Large intestine (tissue), 12 donors: Measurements from ENCODE around the gene RAB43. TPM values are rescaled to one million over a fixed set of nuclear protein-coding genes. Genes with fewer than 3 reads are reported as not detected.
"Not testable (repeated sequence)": the region's sequence is repeated elsewhere in the genome, so short reads cannot be mapped to it uniquely, and the experiment has no call there.

Experiments used
- DNase-seq, 2 donors: peaks; one replicate each; pipeline versions ENCODE4 v3.0.0 to v3.0.0-alpha.2; 2013
- H3K27ac ChIP-seq: one replicate; pipeline ENCODE4 v1.5.1; 2013; ENCODE audit warnings: low read length
- H3K27me3 ChIP-seq: 2 replicates; pipeline ENCODE4 v1.6.1; 2013; ENCODE audit warnings: low read length; ENCODE audit not compliant: control insufficient read depth, insufficient read depth
- H3K36me3 ChIP-seq: 2 replicates; pipeline ENCODE4 v1.6.1; 2013; ENCODE audit warnings: low read length; ENCODE audit not compliant: control insufficient read depth, insufficient read depth
- H3K4me1 ChIP-seq: one replicate; pipeline ENCODE4 v1.6.1; 2013; ENCODE audit warnings: low read length; ENCODE audit not compliant: control insufficient read depth, insufficient read depth
- H3K4me3 ChIP-seq: one replicate; pipeline ENCODE4 v1.5.1; 2013; ENCODE audit warnings: low read length
- H3K9me3 ChIP-seq: one replicate; pipeline ENCODE4 v1.6.1; 2013; ENCODE audit warnings: mild to moderate bottlenecking, low read depth, low read length, moderate library complexity; ENCODE audit not compliant: control insufficient read depth
- WGBS: methylation state at CpG from one replicate; pipeline ENCODE4 v1.1.5; 2013; ENCODE audit warnings: low lambda C conversion rate; ENCODE audit not compliant: insufficient coverage; 5-methylcytosine and 5-hydroxymethylcytosine counted together
- long read RNA-seq, 11 donors: transcript quantifications; one replicate each; lab custom pipeline, GENCODE V29; 2026
- polyA plus RNA-seq: library from polyadenylated mRNA; unstranded; fragments of 120-200 nt; gene quantifications from one replicate; pipeline ENCODE4 v1.2.1, GENCODE V29; 2013

Gene RAB43
- polyA plus RNA-seq: 7.7 TPM
- long read RNA-seq, donor 1, full-length matches to known transcripts: 2 of 2 reads
- long read RNA-seq, donor 1, partial matches to known transcripts: 0 of 2 reads
- long read RNA-seq, donor 1, other reads (novel, unspliced or antisense): 0 of 2 reads
- long read RNA-seq, donor 2, full-length matches to known transcripts: 7 of 7 reads
- long read RNA-seq, donor 2, partial matches to known transcripts: 0 of 7 reads
- long read RNA-seq, donor 2, other reads (novel, unspliced or antisense): 0 of 7 reads
- long read RNA-seq, donor 3: 0 reads
- long read RNA-seq, donor 4, full-length matches to known transcripts: 1 of 1 reads
- long read RNA-seq, donor 4, partial matches to known transcripts: 0 of 1 reads
- long read RNA-seq, donor 4, other reads (novel, unspliced or antisense): 0 of 1 reads
- long read RNA-seq, donor 5, full-length matches to known transcripts: 5 of 5 reads
- long read RNA-seq, donor 5, partial matches to known transcripts: 0 of 5 reads
- long read RNA-seq, donor 5, other reads (novel, unspliced or antisense): 0 of 5 reads
- long read RNA-seq, donor 6, full-length matches to known transcripts: 6 of 6 reads
- long read RNA-seq, donor 6, partial matches to known transcripts: 0 of 6 reads
- long read RNA-seq, donor 6, other reads (novel, unspliced or antisense): 0 of 6 reads
- long read RNA-seq, donor 7, full-length matches to known transcripts: 4 of 4 reads
- long read RNA-seq, donor 7, partial matches to known transcripts: 0 of 4 reads
- long read RNA-seq, donor 7, other reads (novel, unspliced or antisense): 0 of 4 reads
- long read RNA-seq, donor 8, full-length matches to known transcripts: 6 of 6 reads
- long read RNA-seq, donor 8, partial matches to known transcripts: 0 of 6 reads
- long read RNA-seq, donor 8, other reads (novel, unspliced or antisense): 0 of 6 reads
- long read RNA-seq, donor 9, full-length matches to known transcripts: 4 of 4 reads
- long read RNA-seq, donor 9, partial matches to known transcripts: 0 of 4 reads
- long read RNA-seq, donor 9, other reads (novel, unspliced or antisense): 0 of 4 reads
- long read RNA-seq, donor 10, full-length matches to known transcripts: 8 of 8 reads
- long read RNA-seq, donor 10, partial matches to known transcripts: 0 of 8 reads
- long read RNA-seq, donor 10, other reads (novel, unspliced or antisense): 0 of 8 reads
- long read RNA-seq, donor 11, full-length matches to known transcripts: 3 of 3 reads
- long read RNA-seq, donor 11, partial matches to known transcripts: 0 of 3 reads
- long read RNA-seq, donor 11, other reads (novel, unspliced or antisense): 0 of 3 reads

- DNase-seq: peak; percentile 89 to 90
- Histone ChIP-seq H3K4me3 (peak within 1 kb of the TSS; percentile 77), H3K36me3 (peaks cover 5% of the 10 kb centered on the region), H3K9me3 (no peaks in the 10 kb centered on the region), H3K27me3 (no peaks in the 10 kb centered on the region), H3K27ac (peak within 1 kb of the TSS; percentile 82), H3K4me1 (peaks cover 41% of the 10 kb centered on the region)
- 0% methylated on average over 1 of the region's 60 CpGs for WGBS
These were observed at the start of gene RAB43 for GRCh38 chr3:129121792-129122411. TSS of gene RAB43 (minus strand) at chr3:129121804. CDS start at chr3:129121489, 315 bp downstream.

- 100% methylated on average over 1 of the region's 15 CpGs for WGBS
- DNase-seq: no peak
- H3K36me3 ChIP-seq: peaks cover 49% of the 10 kb centered on the region
- H3K9me3 ChIP-seq: no peaks in the 10 kb centered on the region
- no peak overlapping the region for H3K4me3 ChIP-seq
- H3K27ac ChIP-seq: no peak overlapping the region
- peaks cover 9% of the 10 kb centered on the region for H3K4me1 ChIP-seq
- no peaks in the 10 kb centered on the region for H3K27me3 ChIP-seq
These were observed 45.2 kb upstream of the RAB43 start for GRCh38 chr3:129166579-129167332.

DNA sequence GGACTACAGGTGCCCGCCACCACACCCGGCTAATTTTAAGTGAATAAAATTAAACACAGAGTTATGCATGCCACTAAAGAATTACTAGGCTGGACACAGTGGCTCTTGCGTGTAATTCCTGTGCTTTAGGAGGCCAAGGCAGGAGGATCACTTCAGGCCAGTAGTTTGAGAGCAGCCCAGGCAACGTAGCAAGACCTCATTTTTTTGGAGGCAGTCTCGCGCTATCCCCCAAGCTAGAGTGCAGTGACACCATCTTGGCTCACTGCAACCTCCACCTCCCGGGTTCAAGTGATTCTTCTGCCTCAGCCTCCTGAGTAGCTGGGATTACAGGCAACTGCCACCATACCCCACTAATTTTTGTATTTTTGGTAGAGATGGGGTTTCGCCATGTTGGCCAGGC, 44.0 kb upstream of the RAB43 start:
- WGBS: no CpG with 5 or more reads among the region's 8 CpGs
- H3K9me3 ChIP-seq, DNase-seq, H3K27me3 ChIP-seq, H3K27ac ChIP-seq, H3K4me3 ChIP-seq, H3K4me1 ChIP-seq: not testable (repeated sequence)
- H3K36me3 ChIP-seq: peaks cover 39% of the 10 kb centered on the region

DNA sequence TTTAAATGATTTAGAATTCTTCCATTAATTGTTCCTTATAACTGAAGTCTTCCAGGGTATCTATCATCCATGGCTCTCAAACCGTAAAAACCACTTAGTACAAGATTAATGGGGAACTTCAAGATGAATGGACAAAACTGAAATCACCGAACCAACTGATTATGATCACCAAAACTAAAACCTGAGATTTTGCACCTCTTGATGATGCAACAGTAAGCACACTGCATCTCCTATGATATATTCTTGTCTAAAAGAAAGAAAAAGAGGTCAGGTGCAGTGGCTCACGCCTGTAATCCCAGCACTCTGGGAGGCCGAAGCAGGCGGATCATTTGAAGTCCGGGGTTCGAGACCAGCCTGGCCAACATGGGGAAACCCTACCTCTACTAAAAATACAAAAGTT, 42.9 kb upstream of the RAB43 start:
- WGBS: no CpG with 5 or more reads among the region's 7 CpGs
- no peak for DNase-seq
- no peaks in the 10 kb centered on the region for H3K9me3 ChIP-seq
- peaks cover 9% of the 10 kb centered on the region for H3K4me1 ChIP-seq
- no peaks in the 10 kb centered on the region for H3K27me3 ChIP-seq
- H3K4me3 ChIP-seq: no peak overlapping the region
- no peak overlapping the region for H3K27ac ChIP-seq
- H3K36me3 ChIP-seq: peaks cover 28% of the 10 kb centered on the region

DNA sequence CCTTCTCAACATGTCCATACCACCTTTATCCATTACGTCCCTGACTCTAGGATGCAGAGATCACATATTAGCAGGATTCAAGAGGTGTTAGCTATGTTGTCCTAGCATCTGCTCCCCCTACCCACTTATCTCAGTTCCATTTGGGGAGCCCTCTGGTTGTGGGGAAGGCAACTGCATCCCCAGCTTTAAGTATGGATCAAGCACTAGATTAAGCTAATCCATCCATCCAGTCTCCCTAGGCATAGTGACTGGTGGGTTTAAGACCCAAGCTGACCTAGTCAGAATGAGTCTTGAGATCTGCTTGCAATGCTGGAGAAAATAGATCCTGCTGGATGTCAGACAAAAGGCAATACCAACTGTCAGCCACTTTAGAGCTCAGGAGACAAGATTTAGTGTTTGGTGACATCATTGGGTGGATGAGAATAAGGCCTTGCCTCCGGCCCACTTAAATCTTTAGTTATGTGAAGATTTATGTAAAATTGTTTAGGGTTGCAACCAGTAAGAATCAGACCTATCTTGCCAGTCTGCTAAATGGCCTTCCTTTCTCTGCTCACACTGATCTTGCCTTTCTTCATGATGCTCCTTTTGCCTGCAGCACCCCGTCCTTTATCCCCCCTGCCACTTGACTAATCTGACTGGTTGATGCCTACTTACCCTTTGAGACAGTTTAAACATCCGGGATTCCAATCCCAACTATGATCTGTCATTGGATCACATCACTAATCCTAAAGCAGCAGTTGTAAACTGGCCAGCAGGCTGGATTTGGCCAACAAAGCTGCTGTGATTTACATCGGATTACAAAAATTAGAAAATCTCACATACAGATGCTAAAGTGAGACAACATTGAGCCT, 41.4 kb upstream of the RAB43 start:
- Histone ChIP-seq H3K4me3 (no peak overlapping the region), H3K4me1 (peaks cover 9% of the 10 kb centered on the region), H3K9me3 (no peaks in the 10 kb centered on the region), H3K27ac (no peak overlapping the region), H3K36me3 (peaks cover 24% of the 10 kb centered on the region), H3K27me3 (no peaks in the 10 kb centered on the region)
- no CpG with 5 or more reads among the region's 5 CpGs for WGBS
- no peak for DNase-seq

GRCh38 chr3:129161860-129162271, 40.3 kb upstream of the RAB43 start:
- H3K4me3 ChIP-seq: peak overlapping the region; percentile 89
- H3K4me1 ChIP-seq: peaks cover 9% of the 10 kb centered on the region
- H3K9me3 ChIP-seq: no peaks in the 10 kb centered on the region
- no peaks in the 10 kb centered on the region for H3K27me3 ChIP-seq
- WGBS: no CpG with 5 or more reads among the region's 12 CpGs
- DNase-seq: no peak
- peak overlapping the region; percentile 97 for H3K27ac ChIP-seq
- peaks cover 23% of the 10 kb centered on the region for H3K36me3 ChIP-seq

- no CpG with 5 or more reads among the region's 67 CpGs for WGBS
- no peaks in the 10 kb centered on the region for H3K27me3 ChIP-seq
- H3K36me3 ChIP-seq: peaks cover 23% of the 10 kb centered on the region
- DNase-seq: peak; percentile 90 to 97
- peaks cover 9% of the 10 kb centered on the region for H3K4me1 ChIP-seq
- H3K27ac ChIP-seq: peak within 1 kb of the TSS; percentile 97
- peak within 1 kb of the TSS; percentile 89 for H3K4me3 ChIP-seq
- H3K9me3 ChIP-seq: no peaks in the 10 kb centered on the region
These were observed 39.6 kb upstream of the RAB43 start, which contains the start of gene ISY1 for GRCh38 chr3:129160891-129161859. TSS of gene ISY1 (minus strand) at chr3:129161063. CDS start at chr3:129160975, 88 bp downstream.

DNA sequence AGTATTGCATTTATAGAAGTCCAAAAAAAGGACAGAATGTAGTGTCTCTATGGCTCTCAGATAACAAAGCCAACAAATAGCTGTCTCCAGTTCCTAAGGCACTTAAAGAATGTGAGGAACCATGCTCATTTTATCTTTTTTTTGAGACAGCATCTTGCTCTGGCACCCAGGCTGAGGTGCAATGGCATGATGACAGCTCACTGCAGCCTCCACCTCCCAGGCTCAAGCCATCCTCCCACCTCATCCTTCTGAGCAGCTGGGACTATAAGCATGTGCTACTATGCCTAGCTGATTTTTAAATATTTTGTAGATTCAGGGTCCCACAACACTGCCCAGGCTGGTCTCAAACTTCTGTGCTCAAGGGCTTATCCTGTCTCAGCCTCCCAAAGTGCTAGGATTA, 23.2 kb upstream of the RAB43 start:
- peaks cover 31% of the 10 kb centered on the region for H3K36me3 ChIP-seq
- H3K27me3 ChIP-seq: no peaks in the 10 kb centered on the region
- no peak overlapping the region for H3K27ac ChIP-seq

More for the DNA sequence above, 23.2 kb upstream of the RAB43 start:
- no peaks in the 10 kb centered on the region for H3K4me1 ChIP-seq
- no peak for DNase-seq
- H3K4me3 ChIP-seq: no peak overlapping the region
- no peaks in the 10 kb centered on the region for H3K9me3 ChIP-seq
